DOHH2 (cell line): ENCODE data around the gene CALN1.

Experiments
- EZH2phosphoT487 ChIP-seq: fragments of 200-600 bp; sonication (generic); IDR thresholded peaks from 2 replicates; pipeline ENCODE4 v1.6.1; 2017; ENCODE audit warnings: borderline replicate concordance, mild to moderate bottlenecking, antibody characterized with exemption, low read length, moderate library complexity, mixed read lengths
- TF ChIP-seq, protein P1 (sequence below): fragments of 200-600 bp; sonication (generic); IDR thresholded peaks from one replicate; pipeline ENCODE4 v1.5.1; 2014; ENCODE audit warnings: antibody characterized with exemption, mild to moderate bottlenecking, low read depth, low read length; ENCODE audit not compliant: poor library complexity, severe bottlenecking

DNA sequence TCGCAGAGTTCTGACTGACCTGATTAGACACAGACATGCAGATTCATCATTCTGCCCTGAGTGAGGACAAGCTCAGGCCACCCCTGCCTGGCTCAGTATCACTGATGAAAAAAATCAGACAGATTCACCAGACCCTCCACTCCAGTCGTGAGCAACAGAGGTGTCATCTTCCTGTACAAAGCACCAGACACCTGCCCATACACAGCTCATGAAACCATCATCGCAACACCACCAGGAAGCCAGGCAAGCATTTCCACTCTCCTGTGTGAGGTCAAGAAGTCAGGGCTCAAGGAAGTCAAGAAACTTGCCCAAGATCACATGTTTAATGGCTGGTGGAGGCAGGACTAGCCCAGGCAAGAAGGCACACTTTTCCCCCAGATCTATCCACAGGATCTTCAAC is 163.0 kb downstream of the CALN1 start:
- TF ChIP-seq, protein P1, sequence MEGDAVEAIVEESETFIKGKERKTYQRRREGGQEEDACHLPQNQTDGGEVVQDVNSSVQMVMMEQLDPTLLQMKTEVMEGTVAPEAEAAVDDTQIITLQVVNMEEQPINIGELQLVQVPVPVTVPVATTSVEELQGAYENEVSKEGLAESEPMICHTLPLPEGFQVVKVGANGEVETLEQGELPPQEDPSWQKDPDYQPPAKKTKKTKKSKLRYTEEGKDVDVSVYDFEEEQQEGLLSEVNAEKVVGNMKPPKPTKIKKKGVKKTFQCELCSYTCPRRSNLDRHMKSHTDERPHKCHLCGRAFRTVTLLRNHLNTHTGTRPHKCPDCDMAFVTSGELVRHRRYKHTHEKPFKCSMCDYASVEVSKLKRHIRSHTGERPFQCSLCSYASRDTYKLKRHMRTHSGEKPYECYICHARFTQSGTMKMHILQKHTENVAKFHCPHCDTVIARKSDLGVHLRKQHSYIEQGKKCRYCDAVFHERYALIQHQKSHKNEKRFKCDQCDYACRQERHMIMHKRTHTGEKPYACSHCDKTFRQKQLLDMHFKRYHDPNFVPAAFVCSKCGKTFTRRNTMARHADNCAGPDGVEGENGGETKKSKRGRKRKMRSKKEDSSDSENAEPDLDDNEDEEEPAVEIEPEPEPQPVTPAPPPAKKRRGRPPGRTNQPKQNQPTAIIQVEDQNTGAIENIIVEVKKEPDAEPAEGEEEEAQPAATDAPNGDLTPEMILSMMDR = no peak
- TF ChIP-seq EZH2phosphoT487 = no peak
